ENCODE results near the gene PIP. TPM values are rescaled to one million over a fixed set of nuclear protein-coding genes. Genes with fewer than 3 reads are reported as not detected.

The PIP gene
- total and polyA plus RNA-seq, 2 of the 8 experiments (the other 6 are each of a cell fraction or from before 2014, with no cell fraction given) = not detected

- Histone ChIP-seq H3K79me2 (ENCODE audit: control insufficient read depth in 1 of 2, insufficient read depth in 2 of 2, low read length in 2 of 2) (no peaks in the 10 kb centered on the region), H2BK12ac (ENCODE audit: low read depth, low read length) (no peak overlapping the region), H2BK20ac (ENCODE audit: low read length) (no peak overlapping the region), H3K27me3 (replicated peaks in 1 of 4; ENCODE audit: control insufficient read depth in 3 of 4, extremely low read depth in 1 of 4, insufficient read depth in 3 of 4, low read length in 3 of 4) (no peaks in the 10 kb centered on the region), H3K23me2 (ENCODE audit: low read depth, low read length) (no peaks in the 10 kb centered on the region), H3K36me3 (ENCODE audit: control insufficient read depth in 2 of 4, insufficient read depth in 4 of 4, low read length in 3 of 4) (no peaks in the 10 kb centered on the region), H3K56ac (replicated peaks; ENCODE audit: insufficient read length, low read depth, low read length) (no peak overlapping the region), H4K91ac (replicated peaks; ENCODE audit: insufficient read length, low read length) (no peak overlapping the region), H3K23ac (ENCODE audit: insufficient read length) (no peak overlapping the region), H2BK120ac (replicated peaks; ENCODE audit: low read depth, low read length) (no peak overlapping the region), H3K18ac (ENCODE audit: extremely low read depth, low read length) (no peak overlapping the region), H3K14ac (ENCODE audit: insufficient read length) (no peak overlapping the region), H2AFZ (ENCODE audit: low read length) (no peak overlapping the region), H4K5ac (ENCODE audit: insufficient read length, low read depth, low read length) (no peak overlapping the region), H3K27ac (ENCODE audit: low read depth, low read length) (no peak overlapping the region), H3K4me3 (ENCODE audit: extremely low read depth in 1 of 4, insufficient read depth in 2 of 4, low read depth in 3 of 4, low read length in 4 of 4) (no peak overlapping the region), H2BK5ac (ENCODE audit: low read depth, low read length) (no peak overlapping the region), H3K79me1 (ENCODE audit: low read depth, low read length) (no peaks in the 10 kb centered on the region), H4K8ac (ENCODE audit: extremely low read depth, insufficient read depth, low read length) (no peak overlapping the region), H2BK15ac (ENCODE audit: low read length) (no peak overlapping the region), H3K4me2 (ENCODE audit: insufficient read depth in 1 of 2, low read depth in 2 of 2, low read length in 2 of 2) (no peak overlapping the region), H3K9ac (replicated peaks in 1 of 4; ENCODE audit: extremely low read depth in 1 of 4, low read depth in 3 of 4, low read length in 3 of 4) (no peak overlapping the region), H3K4ac (replicated peaks; ENCODE audit: insufficient read length, low read depth, low read length) (no peak overlapping the region), H4K20me1 (replicated peaks in 1 of 2; ENCODE audit: control insufficient read depth in 1 of 2, insufficient read depth in 2 of 2, low read length in 2 of 2) (no peaks in the 10 kb centered on the region), H2AK5ac (ENCODE audit: low read depth, low read length) (no peak overlapping the region), H3K9me3 (ENCODE audit: insufficient read depth in 2 of 2, low read depth in 1 of 2, low read length in 1 of 2) (peaks cover 6 to 9% of the 10 kb centered on the region in 2 experiments), H3K4me1 (replicated peaks in 1 of 4; ENCODE audit: control insufficient read depth in 3 of 4, insufficient read depth in 4 of 4, low read length in 3 of 4) (no peaks in the 10 kb centered on the region)
- DNase-seq (ENCODE audit: low read depth in 1 of 2, low spot score in 2 of 2) (no peak), FAIRE-seq (no peak)
- ChIA-PET POLR2A (ENCODE audit: partially characterized antibody) (no interaction called here), CTCF (ENCODE audit: partially characterized antibody) (no interaction called here)
- 84% methylated on average over 3 of the region's 3 CpGs; no CpG with 5 or more reads in 1 of the 2 experiments for WGBS, 2 experiments (ENCODE audit: extremely low coverage in 1 of 2, insufficient coverage in 1 of 2, insufficient read length in 1 of 2, insufficient replicate concordance in 2 of 2, low coverage in 1 of 2, low lambda C conversion rate in 2 of 2, missing lambda C conversion rate in 1 of 2)
- no peak for TF ChIP-seq SRF (IDR thresholded peaks at IDR 0.05; ENCODE audit: low read depth, low read length)
- TF ChIP-seq POLR2AphosphoS5 (IDR thresholded peaks at IDR 0.05; ENCODE audit: low read depth, low read length) = no peak
- TF ChIP-seq ZNF274 (IDR thresholded peaks at IDR 0.05; ENCODE audit: borderline replicate concordance, extremely low read depth, low read length) = no peak
- TF ChIP-seq CTBP2 (IDR thresholded peaks at IDR 0.05; ENCODE audit: borderline replicate concordance, insufficient read depth, insufficient read length, low read length) = no peak
- no peak for TF ChIP-seq CHD2 (IDR thresholded peaks at IDR 0.05; ENCODE audit: low read length)
- no peak for TF ChIP-seq JUND (IDR thresholded peaks at IDR 0.05; ENCODE audit: low read length)
- TF ChIP-seq BRCA1 (IDR thresholded peaks at IDR 0.05; ENCODE audit: low read depth, low read length) = no peak
- TF ChIP-seq CEBPB (IDR thresholded peaks at IDR 0.05; ENCODE audit: low read depth, low read length) = no peak
- TF ChIP-seq HDAC6 (IDR thresholded peaks at IDR 0.05; ENCODE audit: low read depth, low read length) = no peak
- TF ChIP-seq, protein P1, sequence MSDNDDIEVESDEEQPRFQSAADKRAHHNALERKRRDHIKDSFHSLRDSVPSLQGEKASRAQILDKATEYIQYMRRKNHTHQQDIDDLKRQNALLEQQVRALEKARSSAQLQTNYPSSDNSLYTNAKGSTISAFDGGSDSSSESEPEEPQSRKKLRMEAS (IDR thresholded peaks at IDR 0.05) = no peak
- no peak for TF ChIP-seq TBP (IDR thresholded peaks at IDR 0.05; ENCODE audit: low read depth, low read length)
- TF ChIP-seq SP2 (IDR thresholded peaks at IDR 0.05; ENCODE audit: low read length) = no peak
- TF ChIP-seq RXRA (IDR thresholded peaks at IDR 0.05; ENCODE audit: insufficient read depth, low read depth, low read length) = no peak
- TF ChIP-seq RAD21 (IDR thresholded peaks at IDR 0.05 in 1 of 2, conservative IDR thresholded peaks at IDR 0.05 in 1 of 2; ENCODE audit: low read depth in 2 of 2, low read length in 2 of 2) = no peak
Observed at GRCh38 chr7:143120691-143121405, 11.0 kb upstream of the PIP start.

All from H1 (cell line).